COLO829 (cell line): ENCODE results near the gene P2RX3.

Source experiments
- DNase-seq: peaks from one replicate; pipeline ENCODE4 v3.0.0; 2012; ENCODE audit warnings: low spot score

P2RX3 gene

DNA sequence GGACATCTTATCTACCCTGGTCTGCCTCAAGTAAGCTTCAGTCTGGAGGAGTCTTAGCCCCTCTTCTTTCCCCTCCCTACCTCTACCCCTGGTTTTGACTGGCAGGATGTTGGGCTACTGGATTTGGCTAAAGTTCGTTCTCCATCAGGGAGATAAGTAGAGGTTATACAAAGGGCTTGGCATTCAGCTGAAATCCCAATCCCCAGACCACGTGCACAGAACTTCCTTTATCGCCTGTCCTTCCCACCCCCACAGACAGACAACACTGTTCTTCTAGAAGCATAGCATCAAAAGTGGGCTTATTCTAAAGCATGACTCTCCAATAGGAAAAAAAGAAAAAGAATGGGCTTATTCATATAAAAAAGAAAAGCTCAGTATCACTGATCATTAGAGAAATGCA is 35.0 kb downstream of the P2RX3 start:
- peak; percentile 82 for DNase-seq

DNA sequence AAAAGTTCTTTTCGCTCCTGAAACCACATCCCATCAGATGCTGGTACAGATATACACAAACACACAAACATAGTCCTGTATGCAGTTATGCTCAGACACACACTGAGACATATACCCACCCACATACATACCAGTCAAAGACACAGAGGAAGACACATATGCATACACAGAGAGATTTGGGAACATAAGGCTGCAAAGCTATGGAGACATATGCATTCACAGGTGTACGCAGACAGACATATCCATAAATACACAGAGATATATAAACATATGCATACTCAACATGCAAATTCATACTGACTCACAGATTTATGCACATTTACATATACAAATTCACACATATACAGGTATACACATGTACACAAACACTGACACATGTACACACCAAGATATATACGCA is 36.8 kb downstream of the P2RX3 start:
- DNase-seq, result no peak

DNA sequence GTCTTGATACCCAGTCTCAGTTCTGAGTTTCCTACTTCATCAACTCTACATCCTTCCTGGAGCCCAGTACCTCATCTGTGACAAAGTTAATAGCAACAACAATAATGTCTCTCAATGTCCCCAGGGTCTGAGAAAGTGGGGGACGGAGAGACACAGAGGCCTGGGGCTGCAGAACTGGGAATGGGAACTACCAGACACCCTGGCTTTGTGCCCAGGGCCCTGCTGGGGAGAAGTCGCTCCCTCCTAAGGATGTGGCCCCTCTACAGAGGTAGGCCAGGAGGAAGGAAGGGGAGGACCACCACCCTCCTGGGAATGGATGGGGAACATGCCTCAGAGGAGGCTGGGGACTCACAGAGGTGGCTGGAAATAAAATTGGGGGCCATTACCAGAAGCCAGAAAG is 37.3 kb downstream of the P2RX3 start:
- DNase-seq, result no peak

DNA sequence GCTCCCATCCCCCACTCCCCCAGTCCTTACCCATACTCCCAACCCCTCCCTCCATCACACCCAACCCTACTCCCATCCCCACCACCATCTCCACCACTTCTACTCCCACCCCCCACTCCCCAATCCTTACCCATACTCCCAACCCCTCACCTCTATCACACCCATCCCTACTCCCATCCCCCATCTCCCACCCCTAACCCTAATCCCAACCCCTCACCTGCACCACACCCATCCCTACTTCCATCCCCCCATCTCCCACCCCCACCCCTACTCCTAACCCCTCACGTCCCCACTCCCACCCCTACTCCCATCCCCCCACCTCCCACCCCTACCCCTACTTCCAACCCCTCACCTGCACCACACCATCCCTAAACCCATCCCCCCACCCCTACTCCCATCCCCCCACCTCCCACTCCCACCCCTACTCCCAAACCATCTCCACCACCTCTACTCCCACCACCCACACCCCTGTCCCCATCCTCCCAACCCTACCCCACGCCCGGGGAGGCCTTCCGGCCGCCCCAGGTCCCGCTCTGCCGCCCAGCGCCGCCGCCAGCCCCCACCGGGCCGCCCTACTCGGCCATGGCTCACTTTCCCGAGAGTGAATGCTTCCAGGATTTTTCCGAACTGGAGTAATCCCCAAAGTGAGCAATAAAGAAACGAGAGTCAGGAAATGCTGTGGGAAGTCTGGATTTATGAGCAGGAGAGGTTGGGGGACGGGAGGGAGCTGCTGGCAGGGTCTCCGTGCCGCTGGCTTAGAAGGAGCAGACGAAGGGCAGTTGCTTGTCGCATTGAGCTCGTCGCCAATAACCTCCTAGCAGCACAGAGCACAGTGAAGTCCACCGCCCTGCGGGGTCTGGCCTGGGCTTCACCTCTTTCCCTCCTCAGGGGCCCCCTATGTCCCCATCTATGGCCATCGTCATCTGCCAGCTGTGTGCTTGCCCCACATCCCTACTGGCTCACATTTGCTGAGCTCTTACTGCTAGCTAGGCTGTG is 38.2 kb downstream of the P2RX3 start:
- no peak for DNase-seq

DNA sequence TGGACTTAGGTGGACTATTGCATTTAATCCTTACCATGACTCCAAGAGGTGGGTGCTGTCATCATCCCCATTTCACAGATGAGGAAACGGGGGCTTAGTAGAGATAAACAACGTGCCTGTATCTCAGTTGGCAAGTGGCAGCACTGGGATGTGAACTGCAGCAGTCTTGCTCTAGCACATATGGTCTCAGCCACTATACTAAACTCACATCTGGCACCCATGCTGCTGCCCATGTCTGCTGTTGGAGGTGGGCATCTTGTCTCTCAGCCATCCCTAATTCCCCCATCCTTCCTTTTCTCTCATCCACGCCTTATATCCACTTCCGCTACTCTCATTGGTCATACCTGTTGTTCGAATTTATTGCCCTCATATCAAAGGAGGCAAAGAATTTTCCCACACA is 39.0 kb downstream of the P2RX3 start:
- no peak for DNase-seq

DNA sequence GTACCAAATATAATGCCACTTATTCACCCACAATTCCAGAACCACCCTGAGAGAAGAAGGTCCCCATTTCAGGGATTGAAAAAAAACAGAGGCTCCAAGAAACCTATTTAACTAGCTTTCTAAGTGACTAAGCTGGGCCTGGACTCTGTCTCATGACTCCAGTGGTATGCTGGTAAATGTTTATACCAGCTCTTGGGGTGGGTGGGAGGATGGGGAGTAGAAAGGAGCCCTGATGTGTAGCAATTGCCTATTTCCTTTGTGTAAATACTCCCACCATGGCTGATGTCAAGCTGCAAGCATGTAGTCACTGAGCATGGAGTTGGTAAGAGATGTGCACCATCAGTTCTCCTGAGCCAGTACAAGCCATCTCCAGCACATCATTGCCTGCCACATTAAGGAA is 40.0 kb downstream of the P2RX3 start:
- no peak for DNase-seq

DNA sequence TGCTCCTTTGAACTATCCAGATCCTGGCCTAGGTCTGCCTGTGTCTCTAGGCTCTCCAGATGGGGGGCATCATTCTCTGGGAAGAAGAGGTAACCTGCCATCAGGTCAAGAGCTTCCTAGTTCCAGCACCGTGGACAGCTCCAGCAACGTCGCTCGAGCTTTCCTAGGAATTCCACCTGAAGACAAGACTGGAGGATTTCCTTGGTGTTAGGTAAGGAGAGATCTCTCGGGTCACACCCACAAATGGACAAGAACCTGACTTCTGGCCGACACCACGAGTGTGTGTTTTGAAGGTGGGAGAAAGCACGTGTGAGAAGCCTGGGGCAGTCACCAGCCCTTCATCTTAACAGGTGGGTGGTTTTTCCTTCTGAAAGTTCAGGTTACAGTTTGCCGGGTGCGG is 41.6 kb downstream of the P2RX3 start:
- DNase-seq, result no peak

DNA sequence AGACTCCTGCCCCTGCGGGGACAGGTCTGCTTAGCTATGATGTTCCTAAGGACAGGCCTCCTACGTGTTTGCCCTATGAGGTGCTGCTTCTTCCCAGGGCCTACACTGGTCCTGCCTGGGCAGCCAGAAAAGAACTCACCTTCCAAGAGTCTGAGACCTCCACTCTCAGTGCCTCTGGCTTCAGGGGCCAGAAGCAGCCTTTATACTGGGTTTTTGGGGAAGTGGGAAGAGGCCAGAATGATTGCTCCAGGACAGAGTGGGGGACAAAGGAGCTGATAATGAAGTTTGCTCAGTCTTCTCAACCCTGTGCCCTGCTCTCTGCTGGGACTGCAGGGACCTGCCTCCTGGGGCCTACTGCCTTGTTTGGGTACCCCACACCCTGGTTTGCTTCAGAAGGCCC is 42.8 kb downstream of the P2RX3 start, which contains the start of gene PRG3:
Gene PRG3 (minus strand): TSS at position 176 of the 400 bp plus-strand sequence. CDS start 442 bp downstream, outside the sequence.
- no peak for DNase-seq

DNA sequence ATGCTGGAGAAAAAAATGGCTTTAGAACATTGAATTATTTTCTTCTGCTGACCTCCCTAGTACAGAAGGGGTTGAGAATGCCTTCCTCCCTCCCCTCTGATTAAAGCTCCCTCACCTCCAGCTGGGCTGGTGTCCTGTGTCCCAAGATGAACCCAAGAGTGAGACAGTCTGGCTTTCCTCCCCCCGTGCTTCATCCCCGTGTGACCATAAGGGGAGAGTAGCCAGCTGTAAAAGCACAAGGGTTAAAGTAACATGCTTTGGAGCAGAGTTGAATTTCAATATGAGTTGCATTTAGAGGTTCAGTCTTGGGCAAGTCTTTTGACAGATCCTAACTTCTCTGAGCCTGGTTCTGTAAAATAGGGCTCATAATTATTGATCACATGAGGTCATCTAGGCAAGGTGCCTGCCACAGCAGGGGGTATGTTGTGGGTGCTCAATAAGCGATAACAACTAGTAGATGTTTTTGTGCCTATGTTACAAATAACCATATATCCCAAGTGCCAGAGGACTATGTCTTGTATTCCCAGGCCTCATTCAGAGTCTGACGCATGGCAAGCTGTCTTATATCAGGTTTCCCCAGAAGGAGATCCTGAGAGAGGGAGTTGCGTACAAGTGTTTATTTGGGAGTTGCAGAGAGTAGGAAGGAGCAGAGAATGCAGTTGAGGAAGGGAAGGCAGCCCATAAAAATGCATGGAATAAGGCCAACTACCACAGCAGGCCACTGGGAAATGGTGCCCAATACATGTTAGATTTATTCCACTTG is 48.2 kb downstream of the P2RX3 start:
- no peak for DNase-seq

DNA sequence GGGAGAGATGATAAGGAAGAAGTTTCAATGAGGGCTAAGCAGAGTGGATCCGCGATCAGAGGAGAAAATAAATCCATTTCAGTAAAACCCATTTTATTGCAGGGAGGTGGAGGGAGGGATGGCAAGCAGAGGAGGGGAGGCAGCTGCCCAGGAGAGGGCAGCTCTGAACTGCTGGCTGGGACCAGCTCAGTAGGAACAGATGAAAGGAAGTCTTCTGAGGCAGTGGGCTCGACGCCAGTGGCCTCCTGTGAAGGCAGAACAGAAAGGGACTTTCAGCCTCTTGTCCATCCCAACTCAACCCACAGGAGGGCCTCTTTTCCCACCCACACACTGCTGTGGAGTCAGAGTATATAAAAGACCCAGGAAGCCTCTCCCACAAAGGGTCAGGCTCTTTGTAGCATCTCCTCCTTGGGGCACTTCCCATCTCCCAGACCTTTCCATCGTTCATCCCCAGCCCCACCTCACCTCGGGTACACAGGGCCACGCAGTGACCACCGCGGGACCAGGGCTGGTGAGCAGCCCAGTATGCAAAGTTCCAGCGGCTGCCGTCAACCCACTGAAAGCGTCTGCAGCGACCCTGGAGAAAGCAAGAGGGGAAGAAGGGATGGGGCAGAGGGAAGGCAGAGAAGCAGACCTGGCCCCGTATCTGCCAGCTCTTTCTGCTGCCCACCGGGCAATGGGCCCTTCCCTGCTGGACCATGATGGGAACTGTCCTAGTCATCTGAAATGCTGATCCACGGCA is 49.3 kb downstream of the P2RX3 start:
- DNase-seq, result peak; percentile 67

DNA sequence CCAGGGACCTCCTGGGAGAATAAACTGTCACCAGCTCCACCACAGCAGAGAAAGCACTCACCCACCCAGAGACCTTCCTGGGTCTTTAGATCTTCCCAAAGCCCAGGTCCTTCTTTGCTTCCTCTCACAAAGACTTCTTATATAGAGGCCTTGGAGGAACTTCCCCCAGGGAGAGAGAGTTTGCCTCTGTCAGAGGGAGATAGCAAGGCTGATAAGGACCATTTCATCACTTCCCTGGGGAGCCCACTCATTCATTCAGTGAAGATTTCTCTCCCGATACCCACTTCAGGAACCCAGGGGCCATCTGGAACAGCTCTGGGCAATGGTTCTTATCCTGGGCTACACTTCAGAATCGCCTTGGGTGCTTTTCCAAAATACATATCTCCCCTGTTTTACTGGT is 52.4 kb downstream of the P2RX3 start, which contains the start of gene PRG2:
Gene PRG2 (minus strand): TSS at position 116 of the 400 bp plus-strand sequence. CDS start 706 bp downstream, outside the sequence.
- no peak for DNase-seq

DNA sequence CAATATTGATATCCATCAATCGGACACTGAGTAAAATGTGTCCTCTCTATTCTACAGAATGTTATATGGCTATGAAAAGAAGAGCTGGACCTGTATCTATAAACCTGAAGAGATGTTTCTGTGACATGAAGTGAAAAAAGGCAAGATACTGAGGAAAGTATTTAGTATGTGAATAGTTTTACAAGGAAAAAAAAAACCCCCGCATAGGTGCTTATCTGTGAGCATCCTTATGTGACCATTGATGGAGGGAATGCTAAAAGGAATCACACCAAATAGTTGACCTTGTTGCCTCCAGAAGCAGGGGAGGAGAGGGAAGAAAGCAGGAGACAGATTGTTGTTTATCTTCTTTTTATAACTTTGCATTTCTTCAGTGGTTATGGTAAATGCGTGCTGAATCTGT is 53.0 kb downstream of the P2RX3 start:
- DNase-seq, result no peak

DNA sequence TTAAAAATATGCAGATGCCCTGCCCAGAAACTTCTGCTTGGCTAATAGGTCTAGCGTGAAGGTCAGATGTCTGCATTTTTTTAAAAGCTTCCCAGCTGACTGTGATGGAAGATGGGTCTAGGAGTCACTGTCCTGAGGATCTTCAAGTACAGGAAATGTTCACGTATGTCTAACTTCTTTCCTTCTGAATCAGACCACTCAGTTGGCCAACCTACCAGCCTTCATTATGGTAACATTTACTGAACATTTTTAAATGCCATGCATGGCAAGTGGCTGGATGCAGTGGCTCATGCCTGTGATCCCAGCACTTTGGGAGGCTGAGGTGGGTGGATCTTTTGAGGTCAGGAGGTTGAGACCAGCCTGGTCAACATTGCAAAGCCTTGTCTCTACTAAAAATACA is 53.4 kb downstream of the P2RX3 start:
- no peak for DNase-seq

DNA sequence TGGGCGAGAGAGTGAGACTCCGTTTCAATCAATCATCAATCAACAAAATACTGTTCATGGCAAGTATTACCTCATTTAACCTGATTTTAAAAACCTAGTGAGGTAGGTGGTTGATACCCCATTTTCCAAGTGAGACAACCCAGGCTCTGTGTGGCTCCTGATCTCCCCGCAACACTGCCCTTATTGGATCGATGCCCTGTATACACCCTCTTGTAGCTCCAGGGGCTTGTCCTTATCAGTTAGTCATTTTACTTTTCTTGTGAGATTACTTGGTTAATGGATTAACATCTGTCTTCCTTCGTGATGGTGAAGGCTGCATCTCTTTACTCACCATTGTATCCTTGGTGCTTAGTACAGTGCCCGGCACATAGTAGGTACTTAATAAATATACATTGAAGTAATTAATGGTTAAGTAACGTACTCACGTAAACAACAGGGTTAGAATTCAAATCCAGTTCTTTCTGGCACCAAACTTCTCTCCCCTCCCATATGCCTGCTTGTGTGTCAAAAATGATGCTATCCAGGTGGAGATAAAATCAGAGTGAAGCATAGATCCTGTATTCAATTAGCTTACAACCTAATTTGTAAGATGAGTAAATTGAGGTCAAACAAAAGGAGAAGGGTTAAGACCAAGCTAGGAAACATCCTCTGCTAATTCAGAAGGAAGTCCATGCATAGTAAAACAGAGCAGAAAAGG is 54.1 kb downstream of the P2RX3 start:
- no peak for DNase-seq

DNA sequence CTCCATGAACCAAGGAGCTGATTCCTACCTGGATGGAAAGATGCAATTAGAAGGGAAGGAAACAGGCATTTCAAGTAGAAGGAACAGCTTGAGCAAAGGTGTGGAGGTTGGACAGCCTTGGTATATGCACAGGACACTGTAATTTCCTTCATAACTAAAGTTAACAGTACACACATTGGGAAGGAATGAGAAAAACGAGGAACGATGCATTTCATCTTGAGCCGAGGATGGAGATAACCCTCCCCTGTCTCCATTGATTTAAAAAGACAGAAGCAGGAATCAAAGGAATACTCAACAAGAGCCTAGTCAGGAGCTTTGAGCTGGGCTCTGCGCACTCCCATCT is 54.6 kb downstream of the P2RX3 start:
- DNase-seq, result no peak

DNA sequence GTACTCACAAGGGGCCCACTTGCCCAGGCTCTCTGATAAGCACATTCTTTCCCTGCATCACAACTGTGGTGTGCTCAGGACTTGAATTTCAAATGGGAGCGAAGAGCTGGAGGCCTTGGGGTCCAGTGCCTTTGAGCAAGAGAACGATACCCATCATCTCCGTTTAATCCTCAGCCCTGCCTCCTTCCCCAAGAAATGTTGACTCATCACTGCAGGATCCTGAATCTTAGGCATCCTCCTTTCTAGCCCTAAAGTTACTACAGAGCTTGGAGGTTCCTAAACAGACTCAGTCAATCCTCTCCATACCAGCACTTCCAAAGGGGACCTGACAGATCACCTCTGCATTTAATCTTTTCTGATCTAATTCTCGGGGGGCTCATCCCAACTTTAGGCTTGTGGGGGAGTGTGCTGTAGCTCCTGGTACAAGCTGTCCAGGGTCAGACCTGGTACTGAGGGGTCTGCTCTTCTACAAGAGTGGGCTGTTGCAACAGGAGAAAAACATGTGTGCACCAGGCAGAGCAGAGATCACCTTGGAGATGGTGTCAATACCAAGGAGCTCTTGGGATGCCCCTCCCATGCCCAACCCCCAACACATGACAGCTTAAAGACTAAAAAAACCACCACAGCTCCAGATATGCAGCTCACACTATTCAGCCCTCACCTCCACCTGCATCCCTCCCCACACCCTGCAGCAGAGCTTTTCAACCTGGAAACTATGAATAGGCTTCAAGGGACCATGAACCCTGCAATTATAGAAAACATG is 56.2 kb downstream of the P2RX3 start:
- DNase-seq, result no peak

DNA sequence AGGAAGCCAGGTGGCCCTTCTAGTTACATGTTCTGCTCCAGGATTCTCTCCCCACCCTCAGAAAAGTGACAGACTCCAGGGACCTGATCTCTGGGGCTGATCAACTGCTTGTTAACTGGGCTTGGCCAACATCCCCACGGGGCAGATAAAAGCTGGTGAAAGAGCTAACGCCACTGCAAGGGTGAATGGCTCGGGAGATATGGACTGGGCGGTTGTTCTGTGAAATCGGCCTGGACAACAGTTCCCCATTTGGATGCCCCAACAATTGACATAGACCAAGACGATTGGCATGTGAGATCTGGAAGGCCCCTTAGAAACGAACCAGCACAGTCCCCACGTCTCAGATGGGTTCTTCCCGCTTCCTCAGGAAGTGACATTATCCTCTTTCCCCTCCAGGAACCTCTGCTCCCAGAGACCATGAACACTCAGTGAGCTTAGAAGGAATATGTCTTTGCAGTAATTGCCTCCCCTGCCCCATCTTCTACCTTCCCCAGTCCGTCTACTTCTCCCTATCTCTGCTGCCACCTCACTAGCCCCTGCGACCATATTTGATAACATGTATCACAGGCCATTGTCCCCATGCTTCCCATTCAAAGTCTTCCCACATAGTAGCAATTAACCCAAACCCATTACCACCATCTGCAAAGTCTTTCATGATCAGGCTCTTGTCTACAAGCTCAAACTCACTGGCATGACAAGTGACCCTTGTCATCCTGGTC is 57.9 kb downstream of the P2RX3 start:
- no peak for DNase-seq

DNA sequence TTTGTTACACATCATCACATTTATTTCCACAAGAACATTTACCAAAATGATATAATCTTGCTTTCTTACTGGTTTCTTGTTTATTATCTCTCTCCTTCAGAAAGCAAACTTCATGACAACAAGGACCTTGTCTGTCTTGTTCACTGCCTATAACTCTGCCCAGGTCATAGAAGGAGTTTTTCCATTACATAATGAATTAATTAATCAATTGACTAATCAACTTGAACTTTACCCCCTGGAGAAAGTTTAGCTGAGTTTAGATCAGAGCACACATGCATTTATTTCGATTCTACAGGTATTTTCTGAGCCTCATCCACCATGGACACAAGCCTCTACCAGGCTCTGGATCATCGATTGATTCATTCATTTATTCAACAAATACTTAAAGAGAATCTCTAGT is 58.6 kb downstream of the P2RX3 start:
- DNase-seq, result no peak

DNA sequence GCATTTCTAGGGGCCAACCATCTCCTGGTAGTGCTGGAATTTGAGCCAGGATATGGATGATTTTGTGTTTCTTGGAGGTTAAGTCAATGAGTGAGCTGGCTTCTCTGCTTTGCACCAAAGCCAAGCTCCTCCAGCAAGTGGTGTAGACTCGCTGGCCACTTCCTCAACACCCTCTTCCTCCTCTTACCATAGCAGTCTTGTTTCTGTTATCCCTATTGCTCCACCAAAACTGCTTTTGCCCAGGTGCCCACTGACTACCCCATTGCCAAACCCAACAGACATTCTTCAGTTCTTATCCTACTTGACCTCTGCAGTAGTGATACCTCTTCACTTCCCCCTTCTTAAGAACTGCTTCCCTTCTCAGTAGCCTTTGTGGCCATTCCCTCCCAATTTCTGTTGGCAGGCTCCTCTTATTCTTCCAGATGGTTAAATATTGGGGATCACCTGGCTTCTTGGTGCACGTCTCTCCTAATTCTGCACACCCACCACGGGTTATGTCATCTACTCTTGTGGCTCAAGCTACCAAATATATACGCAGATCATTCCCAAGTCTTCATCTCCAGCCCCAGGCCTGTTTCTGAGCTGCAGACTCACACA is 59.3 kb downstream of the P2RX3 start:
- no peak for DNase-seq

DNA sequence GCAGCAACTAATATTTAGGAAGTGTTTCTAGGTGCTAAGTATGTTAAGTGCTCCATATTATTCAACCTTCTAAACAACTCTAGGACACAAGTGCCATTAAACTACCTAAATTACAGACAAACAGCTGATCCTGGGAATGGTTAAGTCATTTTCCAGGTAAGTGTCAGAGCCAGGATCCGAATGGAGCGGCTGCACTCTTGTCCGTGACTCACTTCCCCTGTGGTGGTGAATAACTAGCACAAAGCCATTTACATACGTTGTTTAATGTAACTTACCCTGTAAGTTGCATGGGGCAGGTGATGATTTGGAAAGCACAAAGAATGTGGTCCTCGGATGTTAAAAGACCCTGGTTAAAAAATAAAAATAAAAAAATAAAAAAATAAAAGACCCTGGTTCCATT is 61.1 kb downstream of the P2RX3 start:
- no peak for DNase-seq
